Panc1 (cell line): ENCODE data around the gene RUSF1.

Experiments
- POLR2AphosphoS5 ChIP-seq: IDR thresholded peaks from 2 replicates; pipeline ENCODE4 v1.6.1; 2012; ENCODE audit warnings: mild to moderate bottlenecking, low read depth, low read length, moderate library complexity
- TF ChIP-seq, protein P1 (sequence below): fragments of 450-650 bp; IDR thresholded peaks from 2 replicates; pipeline ENCODE4 v1.5.1; 2017; ENCODE audit warnings: mild to moderate bottlenecking

DNA sequence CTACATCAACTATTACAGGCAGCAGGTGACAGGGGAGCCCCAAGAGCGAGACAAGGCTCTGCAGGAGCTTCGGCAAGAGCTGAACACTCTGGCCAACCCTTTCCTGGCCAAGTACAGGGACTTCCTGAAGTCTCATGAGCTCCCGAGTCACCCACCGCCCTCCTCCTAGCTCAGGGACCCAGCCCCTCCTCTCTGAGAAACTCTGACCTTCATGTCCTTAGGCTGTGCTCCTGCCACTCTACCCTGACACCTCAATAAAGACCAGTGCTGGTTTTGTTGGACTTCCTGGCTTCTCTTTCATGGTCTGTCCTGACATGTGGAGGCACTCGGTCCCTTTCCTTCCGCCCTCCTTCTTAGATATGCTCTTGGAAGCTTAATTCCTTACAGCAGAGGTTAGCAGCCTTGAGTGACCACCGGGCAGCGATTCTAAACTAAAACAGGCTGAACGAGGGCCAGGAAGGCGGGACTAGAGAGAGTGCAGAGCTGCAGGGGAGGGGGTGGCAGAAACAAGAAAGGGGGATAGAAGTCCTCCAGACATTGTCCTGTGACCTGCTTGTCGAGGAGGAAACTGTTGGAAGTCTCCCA lies 20.4 kb upstream of the RUSF1 start:
- TF ChIP-seq, protein P1, sequence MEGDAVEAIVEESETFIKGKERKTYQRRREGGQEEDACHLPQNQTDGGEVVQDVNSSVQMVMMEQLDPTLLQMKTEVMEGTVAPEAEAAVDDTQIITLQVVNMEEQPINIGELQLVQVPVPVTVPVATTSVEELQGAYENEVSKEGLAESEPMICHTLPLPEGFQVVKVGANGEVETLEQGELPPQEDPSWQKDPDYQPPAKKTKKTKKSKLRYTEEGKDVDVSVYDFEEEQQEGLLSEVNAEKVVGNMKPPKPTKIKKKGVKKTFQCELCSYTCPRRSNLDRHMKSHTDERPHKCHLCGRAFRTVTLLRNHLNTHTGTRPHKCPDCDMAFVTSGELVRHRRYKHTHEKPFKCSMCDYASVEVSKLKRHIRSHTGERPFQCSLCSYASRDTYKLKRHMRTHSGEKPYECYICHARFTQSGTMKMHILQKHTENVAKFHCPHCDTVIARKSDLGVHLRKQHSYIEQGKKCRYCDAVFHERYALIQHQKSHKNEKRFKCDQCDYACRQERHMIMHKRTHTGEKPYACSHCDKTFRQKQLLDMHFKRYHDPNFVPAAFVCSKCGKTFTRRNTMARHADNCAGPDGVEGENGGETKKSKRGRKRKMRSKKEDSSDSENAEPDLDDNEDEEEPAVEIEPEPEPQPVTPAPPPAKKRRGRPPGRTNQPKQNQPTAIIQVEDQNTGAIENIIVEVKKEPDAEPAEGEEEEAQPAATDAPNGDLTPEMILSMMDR, result no peak
- TF ChIP-seq POLR2AphosphoS5, result no peak
